HEK293 (cell line): ENCODE measurements around the gene PTPRG.

Source experiments
- CTCF ChIA-PET: fragments of 350-600 bp; formaldehyde crosslinking; extraction: SDS; loops from one replicate; lab custom pipeline; 2021; ENCODE audit warnings: antibody characterized with exemption; lab: Yijun Ruan, JAX
- POLR2A ChIA-PET: fragments of 300-600 bp; formaldehyde crosslinking; extraction: SDS; loops from one replicate; lab custom pipeline; 2020; ENCODE audit warnings: antibody characterized with exemption, inconsistent platforms; lab: Yijun Ruan, JAX
- H3K27ac ChIP-seq: fragments of 200-500 bp; sonication (Bioruptor generic); 2 replicates; pipeline ENCODE4 v1.5.1; 2014; ENCODE audit warnings: low read depth, low read length, control low read depth, inconsistent platforms; ENCODE audit errors: extremely low read depth
- H3K36me3 ChIP-seq, 2 experiments: fragments of 200-500 bp in 1 of 2; sonication (Bioruptor generic) in 1 of 2; 1 replicate in 1 of 2; 2 replicates in 1 of 2; pipeline ENCODE4 v1.5.1; 2014 to 2017; ENCODE audit warnings: inconsistent platforms in 2 of 2, low read length in 2 of 2; ENCODE audit not compliant: control insufficient read depth in 2 of 2, insufficient read depth in 1 of 2
- H3K4me1 ChIP-seq: fragments of 200-500 bp; sonication (Bioruptor generic); 2 replicates; pipeline ENCODE4 v1.5.1; 2014; ENCODE audit warnings: mild to moderate bottlenecking, low read length, inconsistent platforms; ENCODE audit not compliant: control insufficient read depth, insufficient read depth
- H3K4me3 ChIP-seq: 2 replicates; pipeline ENCODE4 v1.5.1; 2011; ENCODE audit warnings: low read depth, mild to moderate bottlenecking, control low read depth, low read length, moderate library complexity
- H3K9me3 ChIP-seq: fragments of 200-500 bp; sonication (Bioruptor generic); 2 replicates; pipeline ENCODE4 v1.5.1; 2014; ENCODE audit warnings: low read depth, low read length, inconsistent platforms; ENCODE audit not compliant: control insufficient read depth, insufficient read depth
- GLIS1 ChIP-seq: fragments of 450-650 bp; formaldehyde crosslinking; IDR thresholded peaks from 2 replicates; pipeline ENCODE4 v1.5.1; 2016; ENCODE audit warnings: missing biosample characterization, missing genetic modification characterization
- KLF9 ChIP-seq: fragments of 450-650 bp; formaldehyde crosslinking; IDR thresholded peaks from 2 replicates; pipeline ENCODE4 v1.5.1; 2016; ENCODE audit warnings: missing biosample characterization, missing genetic modification characterization, low read depth
- PRDM1 ChIP-seq: fragments of 450-650 bp; formaldehyde crosslinking; IDR thresholded peaks from 2 replicates; pipeline ENCODE4; 2016; ENCODE audit warnings: missing biosample characterization, missing genetic modification characterization
- WT1 ChIP-seq: fragments of 450-650 bp; formaldehyde crosslinking; IDR thresholded peaks from 2 replicates; pipeline ENCODE4 v1.5.1; 2016; ENCODE audit warnings: missing biosample characterization, missing genetic modification characterization
- ZNF19 ChIP-seq: fragments of 450-650 bp; formaldehyde crosslinking; IDR thresholded peaks from 2 replicates; pipeline ENCODE4; 2016; ENCODE audit warnings: missing biosample characterization, missing genetic modification characterization, low read depth
- ZNF202 ChIP-seq: fragments of 450-650 bp; formaldehyde crosslinking; IDR thresholded peaks from 2 replicates; pipeline ENCODE4 v1.5.1; 2016; ENCODE audit warnings: missing biosample characterization, missing genetic modification characterization, borderline replicate concordance
- ZNF214 ChIP-seq: fragments of 450-650 bp; formaldehyde crosslinking; IDR thresholded peaks from 2 replicates; pipeline ENCODE4 v1.5.1; 2017; ENCODE audit warnings: missing biosample characterization, mild to moderate bottlenecking, missing genetic modification characterization, borderline replicate concordance
- ZNF248 ChIP-seq: fragments of 450-650 bp; formaldehyde crosslinking; IDR thresholded peaks from 2 replicates; pipeline ENCODE4 v1.5.1; 2017; ENCODE audit warnings: missing biosample characterization, missing genetic modification characterization
- ZNF561 ChIP-seq: fragments of 450-650 bp; IDR thresholded peaks from 2 replicates; pipeline ENCODE4 v1.5.1; 2018; ENCODE audit warnings: missing biosample characterization, missing genetic modification characterization, borderline replicate concordance
- ZNF624 ChIP-seq: fragments of 450-650 bp; formaldehyde crosslinking; IDR thresholded peaks from 2 replicates; pipeline ENCODE4 v1.5.1; 2017; ENCODE audit warnings: missing biosample characterization, missing genetic modification characterization
- ZNF785 ChIP-seq: fragments of 450-650 bp; formaldehyde crosslinking; IDR thresholded peaks from 2 replicates; pipeline ENCODE4 v1.5.1; 2016; ENCODE audit warnings: missing biosample characterization, missing genetic modification characterization
- ZNF791 ChIP-seq: fragments of 450-650 bp; formaldehyde crosslinking; IDR thresholded peaks from 2 replicates; pipeline ENCODE4 v1.5.1; 2016; ENCODE audit warnings: missing biosample characterization, missing genetic modification characterization
- ZSCAN30 ChIP-seq: fragments of 450-650 bp; IDR thresholded peaks from 2 replicates; pipeline ENCODE4 v1.5.1; 2018; ENCODE audit warnings: missing biosample characterization, mild to moderate bottlenecking, missing genetic modification characterization, moderate library complexity
- TF ChIP-seq, protein P1 (sequence below): fragments of 450-650 bp; formaldehyde crosslinking; IDR thresholded peaks from 2 replicates; pipeline ENCODE4 v1.5.1; 2017; ENCODE audit warnings: missing biosample characterization, missing genetic modification characterization
- TF ChIP-seq, protein P2 (sequence below): fragments of 450-650 bp; formaldehyde crosslinking; IDR thresholded peaks from 2 replicates; pipeline ENCODE4 v1.5.1; 2016; ENCODE audit warnings: missing biosample characterization, missing genetic modification characterization, low read depth
- TF ChIP-seq, protein P3 (sequence below): fragments of 450-650 bp; formaldehyde crosslinking; IDR thresholded peaks from 2 replicates; pipeline ENCODE4 v1.5.1; 2017; ENCODE audit warnings: missing biosample characterization, missing genetic modification characterization
- TF ChIP-seq, protein P4 (sequence below): fragments of 450-650 bp; IDR thresholded peaks from 2 replicates; pipeline ENCODE4 v1.5.1; 2018; ENCODE audit warnings: missing biosample characterization, mild to moderate bottlenecking, missing genetic modification characterization
- TF ChIP-seq, protein P5 (sequence below): fragments of 450-650 bp; formaldehyde crosslinking; IDR thresholded peaks from 2 replicates; pipeline ENCODE4; 2016; ENCODE audit warnings: missing biosample characterization, missing genetic modification characterization
- TF ChIP-seq, protein P6 (sequence below): fragments of 450-650 bp; formaldehyde crosslinking; IDR thresholded peaks from 2 replicates; pipeline ENCODE4 v1.5.1; 2017; ENCODE audit warnings: missing biosample characterization, mild to moderate bottlenecking, missing genetic modification characterization, moderate library complexity

Gene PTPRG

DNA sequence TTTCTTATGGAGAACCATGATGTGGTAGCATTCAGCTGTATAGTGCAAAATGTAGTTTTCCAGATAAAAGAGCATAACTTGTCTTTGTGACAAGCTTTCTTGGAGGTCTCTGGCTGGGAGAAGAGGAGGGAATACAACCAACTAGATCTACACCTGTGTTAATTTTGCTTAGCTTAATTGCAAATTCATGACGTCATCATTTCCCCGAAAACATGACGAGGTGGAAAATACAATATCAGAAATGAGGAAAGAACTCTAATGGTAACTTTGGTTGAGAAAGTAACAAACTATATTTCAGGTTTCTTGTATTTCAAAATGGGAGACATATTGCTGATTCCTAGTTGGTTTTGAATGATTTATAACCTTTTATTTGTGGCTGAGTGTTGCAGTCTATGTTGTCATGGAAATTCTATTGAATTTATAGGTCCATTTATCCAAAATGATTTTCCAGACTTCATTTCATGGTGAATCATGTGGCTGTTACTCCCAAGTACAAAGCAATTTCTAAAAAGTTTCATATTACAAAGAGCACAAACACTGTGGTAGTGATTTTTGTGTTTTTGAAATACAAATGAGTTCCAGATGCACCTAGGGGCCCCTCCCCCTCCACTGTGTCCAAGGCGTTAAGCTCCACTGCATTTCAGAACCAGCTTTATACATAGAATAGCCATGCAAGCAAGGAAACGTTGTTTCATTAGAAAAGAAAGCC lies 504.8 kb downstream of the PTPRG start:
- no peaks in the 10 kb centered on the region for H3K36me3 ChIP-seq
- no peaks in the 10 kb centered on the region; the same call in 1 of the 2 replicates for H3K4me1 ChIP-seq
- ChIA-PET CTCF (interaction anchor here (0.7 to 0.8 kb wide), 2 partner anchors 15 to 238 kb away, joined by 3 read pairs; no protein-coding TSS in a partner anchor), POLR2A (no interaction called here)
- no peak overlapping the region for H3K27ac ChIP-seq
- no peaks in the 10 kb centered on the region for H3K9me3 ChIP-seq
- H3K4me3 ChIP-seq = no peak overlapping the region
- TF ChIP-seq WT1 (tag by site-specific recombination) (0 out of 2 replicates have a peak, but pooled peaks have one; percentile 57), ZNF785 (tag by site-specific recombination) (no peak)
- TF ChIP-seq, protein P1, sequence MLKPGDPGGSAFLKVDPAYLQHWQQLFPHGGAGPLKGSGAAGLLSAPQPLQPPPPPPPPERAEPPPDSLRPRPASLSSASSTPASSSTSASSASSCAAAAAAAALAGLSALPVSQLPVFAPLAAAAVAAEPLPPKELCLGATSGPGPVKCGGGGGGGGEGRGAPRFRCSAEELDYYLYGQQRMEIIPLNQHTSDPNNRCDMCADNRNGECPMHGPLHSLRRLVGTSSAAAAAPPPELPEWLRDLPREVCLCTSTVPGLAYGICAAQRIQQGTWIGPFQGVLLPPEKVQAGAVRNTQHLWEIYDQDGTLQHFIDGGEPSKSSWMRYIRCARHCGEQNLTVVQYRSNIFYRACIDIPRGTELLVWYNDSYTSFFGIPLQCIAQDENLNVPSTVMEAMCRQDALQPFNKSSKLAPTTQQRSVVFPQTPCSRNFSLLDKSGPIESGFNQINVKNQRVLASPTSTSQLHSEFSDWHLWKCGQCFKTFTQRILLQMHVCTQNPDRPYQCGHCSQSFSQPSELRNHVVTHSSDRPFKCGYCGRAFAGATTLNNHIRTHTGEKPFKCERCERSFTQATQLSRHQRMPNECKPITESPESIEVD (tag by site-specific recombination) = peak; percentile 80
- TF ChIP-seq, protein P2, sequence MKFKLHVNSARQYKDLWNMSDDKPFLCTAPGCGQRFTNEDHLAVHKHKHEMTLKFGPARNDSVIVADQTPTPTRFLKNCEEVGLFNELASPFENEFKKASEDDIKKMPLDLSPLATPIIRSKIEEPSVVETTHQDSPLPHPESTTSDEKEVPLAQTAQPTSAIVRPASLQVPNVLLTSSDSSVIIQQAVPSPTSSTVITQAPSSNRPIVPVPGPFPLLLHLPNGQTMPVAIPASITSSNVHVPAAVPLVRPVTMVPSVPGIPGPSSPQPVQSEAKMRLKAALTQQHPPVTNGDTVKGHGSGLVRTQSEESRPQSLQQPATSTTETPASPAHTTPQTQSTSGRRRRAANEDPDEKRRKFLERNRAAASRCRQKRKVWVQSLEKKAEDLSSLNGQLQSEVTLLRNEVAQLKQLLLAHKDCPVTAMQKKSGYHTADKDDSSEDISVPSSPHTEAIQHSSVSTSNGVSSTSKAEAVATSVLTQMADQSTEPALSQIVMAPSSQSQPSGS (tag by site-specific recombination) = peak; percentile 81

DNA sequence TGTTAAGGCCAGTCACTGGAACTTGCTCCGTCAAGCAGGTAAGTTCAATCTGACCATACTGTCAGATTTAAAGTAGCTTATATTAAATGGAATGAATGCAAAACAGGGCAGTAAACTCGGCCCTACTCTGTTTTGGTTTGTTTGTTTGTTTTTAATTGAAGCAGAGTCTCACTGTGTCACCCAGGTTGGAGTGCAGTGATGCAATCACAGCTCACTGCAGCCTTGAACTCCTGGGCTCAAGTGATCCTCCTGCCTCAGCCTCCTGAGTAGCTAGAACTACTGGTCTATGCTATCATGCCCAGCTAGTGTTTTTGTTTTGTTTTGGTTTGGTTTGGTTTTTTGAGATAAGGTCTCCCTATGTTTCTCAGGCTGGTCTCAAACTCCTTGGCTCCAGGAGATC lies 507.0 kb downstream of the PTPRG start:
- ChIA-PET POLR2A (no interaction called here), CTCF (interaction anchor here (1.5 kb wide), 1 partner anchor 16 kb away, joined by 3 read pairs; no protein-coding TSS in a partner anchor)
- no peaks in the 10 kb centered on the region for H3K36me3 ChIP-seq
- TF ChIP-seq ZSCAN30 = no peak
- TF ChIP-seq KLF9 = no peak
- TF ChIP-seq GLIS1 (tag by site-specific recombination) = no peak
- no peak for TF ChIP-seq ZNF214 (tag by site-specific recombination)
- no peak for TF ChIP-seq ZNF791 (tag by site-specific recombination)
- TF ChIP-seq, protein P3, sequence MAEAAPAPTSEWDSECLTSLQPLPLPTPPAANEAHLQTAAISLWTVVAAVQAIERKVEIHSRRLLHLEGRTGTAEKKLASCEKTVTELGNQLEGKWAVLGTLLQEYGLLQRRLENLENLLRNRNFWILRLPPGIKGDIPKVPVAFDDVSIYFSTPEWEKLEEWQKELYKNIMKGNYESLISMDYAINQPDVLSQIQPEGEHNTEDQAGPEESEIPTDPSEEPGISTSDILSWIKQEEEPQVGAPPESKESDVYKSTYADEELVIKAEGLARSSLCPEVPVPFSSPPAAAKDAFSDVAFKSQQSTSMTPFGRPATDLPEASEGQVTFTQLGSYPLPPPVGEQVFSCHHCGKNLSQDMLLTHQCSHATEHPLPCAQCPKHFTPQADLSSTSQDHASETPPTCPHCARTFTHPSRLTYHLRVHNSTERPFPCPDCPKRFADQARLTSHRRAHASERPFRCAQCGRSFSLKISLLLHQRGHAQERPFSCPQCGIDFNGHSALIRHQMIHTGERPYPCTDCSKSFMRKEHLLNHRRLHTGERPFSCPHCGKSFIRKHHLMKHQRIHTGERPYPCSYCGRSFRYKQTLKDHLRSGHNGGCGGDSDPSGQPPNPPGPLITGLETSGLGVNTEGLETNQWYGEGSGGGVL (tag by site-specific recombination) = 0 out of 2 replicates have a peak, but pooled peaks have one; percentile 15
- no peak for TF ChIP-seq ZNF202 (tag by site-specific recombination)
- TF ChIP-seq ZNF561 (tag by site-specific recombination) = no peak
- no peaks in the 10 kb centered on the region for H3K9me3 ChIP-seq
- H3K4me3 ChIP-seq = no peak overlapping the region
- no peaks in the 10 kb centered on the region; the same call in 1 of the 2 replicates for H3K4me1 ChIP-seq
- no peak overlapping the region for H3K27ac ChIP-seq

DNA sequence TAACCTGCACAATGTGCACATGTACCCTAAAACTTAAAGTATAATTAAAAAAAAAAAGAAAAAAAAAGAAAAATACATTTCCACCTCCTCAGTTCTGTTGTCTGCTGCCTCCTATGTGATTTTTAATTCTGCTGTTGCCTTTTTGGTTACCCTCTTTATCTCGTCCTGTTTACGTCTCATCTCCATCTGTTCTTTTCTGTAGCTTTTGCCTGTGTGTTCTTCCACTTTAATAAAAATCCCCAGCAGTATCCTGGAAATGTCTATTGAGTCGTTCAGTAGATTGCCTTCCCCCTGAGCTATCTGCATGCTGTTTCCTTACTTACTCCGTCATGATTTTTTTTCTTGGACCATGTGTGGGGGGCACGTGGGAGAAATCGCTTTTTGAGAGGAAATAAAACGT lies 509.5 kb downstream of the PTPRG start:
- ChIA-PET POLR2A (interaction anchor here (0.5 kb wide), 1 partner anchor 90 kb away, joined by 3 read pairs; no protein-coding TSS in a partner anchor), CTCF (no interaction called here)
- TF ChIP-seq, protein P4, sequence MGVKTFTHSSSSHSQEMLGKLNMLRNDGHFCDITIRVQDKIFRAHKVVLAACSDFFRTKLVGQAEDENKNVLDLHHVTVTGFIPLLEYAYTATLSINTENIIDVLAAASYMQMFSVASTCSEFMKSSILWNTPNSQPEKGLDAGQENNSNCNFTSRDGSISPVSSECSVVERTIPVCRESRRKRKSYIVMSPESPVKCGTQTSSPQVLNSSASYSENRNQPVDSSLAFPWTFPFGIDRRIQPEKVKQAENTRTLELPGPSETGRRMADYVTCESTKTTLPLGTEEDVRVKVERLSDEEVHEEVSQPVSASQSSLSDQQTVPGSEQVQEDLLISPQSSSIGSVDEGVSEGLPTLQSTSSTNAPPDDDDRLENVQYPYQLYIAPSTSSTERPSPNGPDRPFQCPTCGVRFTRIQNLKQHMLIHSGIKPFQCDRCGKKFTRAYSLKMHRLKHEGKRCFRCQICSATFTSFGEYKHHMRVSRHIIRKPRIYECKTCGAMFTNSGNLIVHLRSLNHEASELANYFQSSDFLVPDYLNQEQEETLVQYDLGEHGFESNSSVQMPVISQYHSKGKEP = no peak
- TF ChIP-seq, protein P5, sequence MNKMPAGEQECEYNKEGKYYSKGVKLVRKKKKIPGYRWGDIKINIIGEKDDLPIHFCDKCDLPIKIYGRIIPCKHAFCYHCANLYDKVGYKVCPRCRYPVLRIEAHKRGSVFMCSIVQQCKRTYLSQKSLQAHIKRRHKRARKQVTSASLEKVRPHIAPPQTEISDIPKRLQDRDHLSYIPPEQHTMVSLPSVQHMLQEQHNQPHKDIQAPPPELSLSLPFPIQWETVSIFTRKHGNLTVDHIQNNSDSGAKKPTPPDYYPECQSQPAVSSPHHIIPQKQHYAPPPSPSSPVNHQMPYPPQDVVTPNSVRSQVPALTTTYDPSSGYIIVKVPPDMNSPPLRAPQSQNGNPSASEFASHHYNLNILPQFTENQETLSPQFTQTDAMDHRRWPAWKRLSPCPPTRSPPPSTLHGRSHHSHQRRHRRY (tag by site-specific recombination) = no peak
- TF ChIP-seq ZNF19 = no peak
- TF ChIP-seq ZNF624 = no peak
- TF ChIP-seq ZNF248 = no peak
- TF ChIP-seq PRDM1 = no peak
- TF ChIP-seq, protein P6, sequence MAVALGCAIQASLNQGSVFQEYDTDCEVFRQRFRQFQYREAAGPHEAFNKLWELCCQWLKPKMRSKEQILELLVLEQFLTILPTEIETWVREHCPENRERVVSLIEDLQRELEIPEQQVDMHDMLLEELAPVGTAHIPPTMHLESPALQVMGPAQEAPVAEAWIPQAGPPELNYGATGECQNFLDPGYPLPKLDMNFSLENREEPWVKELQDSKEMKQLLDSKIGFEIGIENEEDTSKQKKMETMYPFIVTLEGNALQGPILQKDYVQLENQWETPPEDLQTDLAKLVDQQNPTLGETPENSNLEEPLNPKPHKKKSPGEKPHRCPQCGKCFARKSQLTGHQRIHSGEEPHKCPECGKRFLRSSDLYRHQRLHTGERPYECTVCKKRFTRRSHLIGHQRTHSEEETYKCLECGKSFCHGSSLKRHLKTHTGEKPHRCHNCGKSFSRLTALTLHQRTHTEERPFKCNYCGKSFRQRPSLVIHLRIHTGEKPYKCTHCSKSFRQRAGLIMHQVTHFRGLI (tag by site-specific recombination) = no peak
- no peak overlapping the region for H3K4me3 ChIP-seq
- H3K4me1 ChIP-seq = no peaks in the 10 kb centered on the region
- no peaks in the 10 kb centered on the region for H3K9me3 ChIP-seq
- H3K27ac ChIP-seq = no peak overlapping the region
- H3K36me3 ChIP-seq = no peaks in the 10 kb centered on the region
